ENCODE results near the gene SLC46A3. TPM values are rescaled to one million over a fixed set of nuclear protein-coding genes. Genes with fewer than 3 reads are reported as not detected.
A peak's percentile ranks its signal among the peaks of the same experiment; 100 is the strongest.

SLC46A3 gene
- total RNA-seq, 2 donors from 2014 or later, result 6.6 to 11.7 TPM

DNA sequence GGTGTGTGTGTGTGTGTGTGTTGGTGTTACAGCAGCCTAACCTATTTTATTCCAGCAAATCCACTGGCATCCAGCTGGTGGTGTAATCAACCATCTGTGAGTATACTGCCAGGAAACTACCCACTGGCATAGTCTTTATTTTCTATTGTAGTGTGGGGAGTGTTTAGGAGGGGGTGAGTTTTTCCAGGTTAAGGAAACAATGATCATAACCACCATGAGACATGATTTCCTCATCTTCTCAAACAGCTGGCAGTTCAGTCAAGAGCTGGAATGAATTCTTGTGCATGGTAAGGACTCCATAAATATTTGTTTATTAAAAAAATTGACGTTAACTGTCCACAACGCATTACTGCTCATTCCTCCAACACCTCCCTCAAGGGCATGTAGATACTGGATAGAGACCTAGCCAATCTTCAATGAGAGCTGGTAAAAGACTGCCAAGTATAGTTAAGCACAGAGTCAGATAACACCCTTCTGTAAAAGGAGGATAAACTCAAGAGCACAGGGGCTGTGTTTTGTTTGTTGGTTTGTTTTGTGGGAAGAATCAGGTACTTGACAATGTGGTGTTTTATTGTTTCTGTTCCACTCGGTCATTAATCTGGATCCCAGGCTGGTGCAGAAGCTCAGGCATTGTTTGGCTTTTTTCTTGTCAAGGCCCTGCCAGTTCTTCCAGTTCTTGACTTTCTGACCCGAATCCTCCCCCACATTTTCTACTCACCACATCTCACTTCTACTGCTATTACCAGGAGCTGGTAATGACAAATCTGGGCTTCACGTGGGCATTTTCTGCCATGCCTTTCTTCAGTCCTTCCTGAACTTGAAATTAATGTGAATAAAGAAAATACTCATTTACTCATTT, 31.6 kb upstream of the SLC46A3 start:
- Histone ChIP-seq H3K27me3 (no peaks in the 10 kb centered on the region), H3K36me3 (replicated peaks in 1 of 2; ENCODE audit: insufficient read depth in 1 of 2, low read depth in 2 of 2) (no peaks in the 10 kb centered on the region), H3K4me1 (peaks cover 3% of the 10 kb centered on the region), H3K27ac (no peak overlapping the region), H3K9me3 (no peaks in the 10 kb centered on the region), H3K4me3 (no peak overlapping the region)
- whole genome bisulfite sequencing, 2 donors, result 47 to 54% methylated on average over 5 of the region's 5 CpGs
- TF ChIP-seq POLR2A (IDR thresholded peaks at IDR 0.05), result no peak
- TF ChIP-seq, protein P1, sequence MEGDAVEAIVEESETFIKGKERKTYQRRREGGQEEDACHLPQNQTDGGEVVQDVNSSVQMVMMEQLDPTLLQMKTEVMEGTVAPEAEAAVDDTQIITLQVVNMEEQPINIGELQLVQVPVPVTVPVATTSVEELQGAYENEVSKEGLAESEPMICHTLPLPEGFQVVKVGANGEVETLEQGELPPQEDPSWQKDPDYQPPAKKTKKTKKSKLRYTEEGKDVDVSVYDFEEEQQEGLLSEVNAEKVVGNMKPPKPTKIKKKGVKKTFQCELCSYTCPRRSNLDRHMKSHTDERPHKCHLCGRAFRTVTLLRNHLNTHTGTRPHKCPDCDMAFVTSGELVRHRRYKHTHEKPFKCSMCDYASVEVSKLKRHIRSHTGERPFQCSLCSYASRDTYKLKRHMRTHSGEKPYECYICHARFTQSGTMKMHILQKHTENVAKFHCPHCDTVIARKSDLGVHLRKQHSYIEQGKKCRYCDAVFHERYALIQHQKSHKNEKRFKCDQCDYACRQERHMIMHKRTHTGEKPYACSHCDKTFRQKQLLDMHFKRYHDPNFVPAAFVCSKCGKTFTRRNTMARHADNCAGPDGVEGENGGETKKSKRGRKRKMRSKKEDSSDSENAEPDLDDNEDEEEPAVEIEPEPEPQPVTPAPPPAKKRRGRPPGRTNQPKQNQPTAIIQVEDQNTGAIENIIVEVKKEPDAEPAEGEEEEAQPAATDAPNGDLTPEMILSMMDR (IDR thresholded peaks at IDR 0.05), result no peak
- DNase-seq (no peak), ATAC-seq (no peak)
- intact Hi-C loops (cut with DNase I), result no loop called here

DNA sequence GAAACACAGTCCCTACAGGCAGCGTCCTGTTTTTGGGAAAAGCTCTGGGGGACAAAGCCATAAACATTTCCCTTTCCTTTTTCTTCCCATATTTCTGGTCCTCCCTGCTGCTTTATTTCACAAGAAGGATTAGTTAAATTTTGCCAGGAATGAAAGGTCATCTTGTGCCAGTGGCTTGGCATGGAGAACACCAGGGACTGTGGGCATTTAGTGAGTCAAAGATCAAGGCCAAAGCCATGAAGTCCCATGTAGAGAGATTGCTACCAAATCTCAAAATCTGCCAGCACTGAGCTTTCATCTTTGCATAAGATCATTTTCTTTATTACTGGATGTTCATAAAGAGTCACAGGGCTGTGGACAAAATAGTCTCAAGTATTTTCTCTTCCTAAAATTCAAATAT, 29.1 kb upstream of the SLC46A3 start:
- H3K4me1 ChIP-seq, result no peaks in the 10 kb centered on the region
- no peaks in the 10 kb centered on the region for H3K9me3 ChIP-seq
- H3K36me3 ChIP-seq (replicated peaks in 1 of 2; ENCODE audit: insufficient read depth in 1 of 2, low read depth in 2 of 2), result no peaks in the 10 kb centered on the region
- 72 to 75% methylated on average over 1 of the region's 1 CpG for WGBS, 2 donors
- no peak for DNase-seq
- intact Hi-C loops (cut with DNase I), result no loop called here
- TF ChIP-seq, protein P1 (IDR thresholded peaks at IDR 0.05), result no peak
- H3K27ac ChIP-seq, result no peak overlapping the region
- H3K4me3 ChIP-seq, result no peak overlapping the region
- ATAC-seq, result no peak
- no peaks in the 10 kb centered on the region for H3K27me3 ChIP-seq

DNA sequence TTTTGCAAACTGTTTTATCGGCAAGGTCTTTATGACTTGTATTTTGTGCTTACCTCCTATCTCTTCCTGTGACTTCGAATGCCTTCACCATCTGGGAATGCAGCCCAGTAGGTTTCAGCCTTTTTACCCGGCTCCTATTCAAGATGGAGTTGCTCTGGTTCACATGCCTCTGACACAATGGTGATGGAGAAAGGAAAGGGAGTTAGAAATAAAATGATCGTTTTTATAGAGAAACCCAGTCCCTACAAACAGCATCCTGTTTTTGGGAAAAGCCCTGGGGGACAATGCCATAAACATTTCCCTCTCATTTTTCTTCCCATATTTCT, 27.5 kb upstream of the SLC46A3 start:
- Histone ChIP-seq H3K4me1 (no peaks in the 10 kb centered on the region), H3K4me3 (no peak overlapping the region), H3K27me3 (no peaks in the 10 kb centered on the region), H3K9me3 (no peaks in the 10 kb centered on the region), H3K36me3 (replicated peaks in 1 of 2; ENCODE audit: insufficient read depth in 1 of 2, low read depth in 2 of 2) (no peaks in the 10 kb centered on the region), H3K27ac (no peak overlapping the region)
- 61 to 67% methylated on average over 4 of the region's 4 CpGs for WGBS, 2 donors
- no peak for ATAC-seq
- intact Hi-C loops (cut with DNase I), result no loop called here
- no peak for DNase-seq
- TF ChIP-seq, protein P1 (IDR thresholded peaks at IDR 0.05), result no peak
- no peak for TF ChIP-seq POLR2A (IDR thresholded peaks at IDR 0.05)

GRCh38 chr13:28744656-28745055, 25.9 kb upstream of the SLC46A3 start:
- 51 to 69% methylated on average over 6 of the region's 6 CpGs for WGBS, 2 donors
- no peaks in the 10 kb centered on the region for H3K36me3 ChIP-seq (replicated peaks in 1 of 2; ENCODE audit: insufficient read depth in 1 of 2, low read depth in 2 of 2)
- intact Hi-C loops (cut with DNase I), result no loop called here
- no peak for ATAC-seq
- no peaks in the 10 kb centered on the region for H3K9me3 ChIP-seq
- TF ChIP-seq, protein P1 (IDR thresholded peaks at IDR 0.05), result no peak
- TF ChIP-seq POLR2A (IDR thresholded peaks at IDR 0.05), result no peak
- H3K4me1 ChIP-seq, result no peaks in the 10 kb centered on the region
- no peak for DNase-seq
- no peaks in the 10 kb centered on the region for H3K27me3 ChIP-seq
- peak overlapping the region in 1 of 4 donors; percentile 56 for H3K27ac ChIP-seq
- no peak overlapping the region for H3K4me3 ChIP-seq

- DNase-seq (peak in 1 of 4 donors; percentile 45), ATAC-seq (no peak)
- WGBS, 2 donors, result 61 to 72% methylated on average over 6 of the region's 6 CpGs
- TF ChIP-seq, protein P1 (IDR thresholded peaks at IDR 0.05), result no peak
- no peak for TF ChIP-seq POLR2A (IDR thresholded peaks at IDR 0.05)
- Histone ChIP-seq H3K27ac (peak overlapping the region in 1 of 4 donors; percentile 56), H3K9me3 (no peaks in the 10 kb centered on the region), H3K4me1 (no peaks in the 10 kb centered on the region), H3K36me3 (replicated peaks in 1 of 2; ENCODE audit: insufficient read depth in 1 of 2, low read depth in 2 of 2) (no peaks in the 10 kb centered on the region), H3K27me3 (no peaks in the 10 kb centered on the region), H3K4me3 (no peak overlapping the region)
- intact Hi-C loops (cut with DNase I), result no loop called here
Measured at GRCh38 chr13:28744091-28744536, 25.3 kb upstream of the SLC46A3 start.

All from body of pancreas (tissue), 4 donors.